ENCODE results near the gene UVSSA.

Gene UVSSA

GRCh38 chr4:1345903-1346780, 866 bp upstream of the UVSSA start:
- peak; percentile 65 for DNase-seq
- in situ Hi-C loops (cut with MboI; ENCODE audit: low pct_unique_long_range_greater_than_20kb, low sequenced_read_pairs) = no loop called here

- DNase-seq = peak; percentile 77
- in situ Hi-C loops (cut with MboI; ENCODE audit: low pct_unique_long_range_greater_than_20kb, low sequenced_read_pairs) = no loop called here
Measured at GRCh38 chr4:1347410-1347864, 429 bp downstream of the UVSSA start.

- no peak for DNase-seq
- in situ Hi-C loops (cut with MboI; ENCODE audit: low pct_unique_long_range_greater_than_20kb, low sequenced_read_pairs) = no loop called here
Measured at GRCh38 chr4:1348014-1348513, 1.1 kb downstream of the UVSSA start.

- no peak for DNase-seq
- in situ Hi-C loops (cut with MboI; ENCODE audit: low pct_unique_long_range_greater_than_20kb, low sequenced_read_pairs) = no loop called here
Measured at GRCh38 chr4:1348746-1349145, 1.7 kb downstream of the UVSSA start.

- DNase-seq = no peak
- in situ Hi-C loops (cut with MboI; ENCODE audit: low pct_unique_long_range_greater_than_20kb, low sequenced_read_pairs) = no loop called here
Measured at GRCh38 chr4:1349359-1350168, 2.6 kb downstream of the UVSSA start.

- in situ Hi-C loops (cut with MboI; ENCODE audit: low pct_unique_long_range_greater_than_20kb, low sequenced_read_pairs) = no loop called here
- no peak for DNase-seq
Measured at GRCh38 chr4:1350169-1350520, 3.1 kb downstream of the UVSSA start.

- DNase-seq = peak; percentile 74
- in situ Hi-C loops (cut with MboI; ENCODE audit: low pct_unique_long_range_greater_than_20kb, low sequenced_read_pairs) = no loop called here
Measured at GRCh38 chr4:1351854-1352566, 5.0 kb downstream of the UVSSA start.

- DNase-seq = no peak
- in situ Hi-C loops (cut with MboI; ENCODE audit: low pct_unique_long_range_greater_than_20kb, low sequenced_read_pairs) = no loop called here
Measured at GRCh38 chr4:1352567-1352900, 5.5 kb downstream of the UVSSA start.

- no peak for DNase-seq
- in situ Hi-C loops (cut with MboI; ENCODE audit: low pct_unique_long_range_greater_than_20kb, low sequenced_read_pairs) = no loop called here
Measured at GRCh38 chr4:1353186-1354055, 6.4 kb downstream of the UVSSA start.

GRCh38 chr4:1354136-1354982, 7.4 kb downstream of the UVSSA start:
- in situ Hi-C loops (cut with MboI; ENCODE audit: low pct_unique_long_range_greater_than_20kb, low sequenced_read_pairs) = no loop called here
- peak; percentile 8 for DNase-seq

GRCh38 chr4:1354983-1355275, 7.9 kb downstream of the UVSSA start:
- no peak for DNase-seq
- in situ Hi-C loops (cut with MboI; ENCODE audit: low pct_unique_long_range_greater_than_20kb, low sequenced_read_pairs) = no loop called here

GRCh38 chr4:1355378-1355777, 8.4 kb downstream of the UVSSA start:
- no peak for DNase-seq
- in situ Hi-C loops (cut with MboI; ENCODE audit: low pct_unique_long_range_greater_than_20kb, low sequenced_read_pairs) = no loop called here

- peak; percentile 67 for DNase-seq
- in situ Hi-C loops (cut with MboI; ENCODE audit: low pct_unique_long_range_greater_than_20kb, low sequenced_read_pairs) = no loop called here
Measured at GRCh38 chr4:1356181-1356998, 9.4 kb downstream of the UVSSA start.

GRCh38 chr4:1357356-1358248, 10.6 kb downstream of the UVSSA start:
- in situ Hi-C loops (cut with MboI; ENCODE audit: low pct_unique_long_range_greater_than_20kb, low sequenced_read_pairs) = no loop called here
- DNase-seq = no peak

GRCh38 chr4:1358421-1359143, 11.6 kb downstream of the UVSSA start:
- DNase-seq = no peak
- in situ Hi-C loops (cut with MboI; ENCODE audit: low pct_unique_long_range_greater_than_20kb, low sequenced_read_pairs) = no loop called here

- in situ Hi-C loops (cut with MboI; ENCODE audit: low pct_unique_long_range_greater_than_20kb, low sequenced_read_pairs) = no loop called here
Measured at GRCh38 chr4:1359144-1359501, 12.1 kb downstream of the UVSSA start.

More at GRCh38 chr4:1359144-1359501, 12.1 kb downstream of the UVSSA start:
- no peak for DNase-seq
